Embryonic facial prominence (tissue), 1 donor: ENCODE data around the gene EFS.

Experiments
- DNase-seq: peaks from one replicate; pipeline ENCODE4 v3.0.0-alpha.2; 2016; ENCODE audit errors: extremely low spot score

The EFS gene

DNA sequence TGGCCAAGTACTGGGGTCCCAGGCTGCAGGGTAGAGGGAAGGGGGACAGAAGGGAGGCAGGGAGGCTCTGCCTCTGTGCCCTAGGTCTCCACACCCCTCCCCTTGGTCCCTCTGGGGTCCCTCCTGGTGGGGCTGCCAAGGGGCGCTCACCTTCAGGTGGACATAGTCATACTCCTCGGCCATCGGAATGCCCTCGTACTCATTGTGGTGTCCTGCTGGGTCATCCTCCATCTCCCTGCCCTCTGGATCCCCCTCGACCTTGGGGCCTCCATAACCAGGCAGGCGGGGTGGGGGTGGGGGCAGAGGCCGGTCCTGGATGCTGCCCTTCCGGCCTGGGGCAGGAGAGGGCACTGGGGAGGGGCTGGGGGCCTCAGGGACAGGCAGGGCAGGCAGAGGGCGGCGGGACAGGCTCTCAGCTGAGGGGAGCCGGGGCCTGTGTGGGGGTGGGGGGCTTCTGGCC, 5.8 kb downstream of the EFS start:
- DNase-seq = no peak

- no peak for DNase-seq
Measured at GRCh38 chr14:23358553-23359166, 6.3 kb downstream of the EFS start.

DNA sequence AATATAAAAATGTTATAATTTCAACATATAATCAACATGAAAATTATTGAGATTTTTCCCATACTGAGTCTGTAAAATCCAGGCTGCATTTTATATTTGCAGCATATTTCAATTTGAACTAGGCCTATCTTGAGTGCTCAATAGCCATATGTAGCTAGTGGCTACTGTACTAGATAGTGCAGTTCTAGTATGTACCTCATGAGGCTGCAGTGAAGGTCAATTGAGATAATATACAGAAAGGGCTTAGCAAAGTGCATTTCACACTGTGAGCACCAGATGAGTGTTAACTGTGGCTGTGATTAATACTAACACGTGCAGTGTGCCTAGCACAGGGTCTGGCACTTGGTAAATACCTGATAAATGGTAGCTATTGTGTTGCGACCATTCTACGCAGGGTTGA, 6.9 kb downstream of the EFS start:
- no peak for DNase-seq

DNA sequence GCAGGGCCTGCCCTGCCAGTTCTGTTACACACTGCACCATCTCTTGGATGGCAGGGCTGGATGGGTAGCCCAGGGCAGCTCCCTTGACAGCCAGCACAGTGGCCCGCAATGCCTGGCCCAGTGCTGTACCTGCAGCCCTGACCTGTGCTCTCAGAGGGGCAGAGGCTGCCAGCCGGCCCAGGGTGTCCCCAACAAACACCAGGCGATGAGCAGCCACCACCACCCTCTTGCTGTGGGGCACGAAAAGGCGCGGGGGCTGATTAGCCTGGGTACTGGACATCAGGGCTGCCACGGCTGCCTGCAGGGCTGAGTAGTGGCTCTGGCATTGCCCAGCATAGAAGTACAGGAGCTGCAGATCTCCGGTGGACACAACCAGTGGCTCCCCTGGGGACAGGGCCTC, 7.7 kb downstream of the EFS start:
- no peak for DNase-seq

- no peak for DNase-seq
Measured at GRCh38 chr14:23356662-23357061, 8.3 kb downstream of the EFS start.

DNA sequence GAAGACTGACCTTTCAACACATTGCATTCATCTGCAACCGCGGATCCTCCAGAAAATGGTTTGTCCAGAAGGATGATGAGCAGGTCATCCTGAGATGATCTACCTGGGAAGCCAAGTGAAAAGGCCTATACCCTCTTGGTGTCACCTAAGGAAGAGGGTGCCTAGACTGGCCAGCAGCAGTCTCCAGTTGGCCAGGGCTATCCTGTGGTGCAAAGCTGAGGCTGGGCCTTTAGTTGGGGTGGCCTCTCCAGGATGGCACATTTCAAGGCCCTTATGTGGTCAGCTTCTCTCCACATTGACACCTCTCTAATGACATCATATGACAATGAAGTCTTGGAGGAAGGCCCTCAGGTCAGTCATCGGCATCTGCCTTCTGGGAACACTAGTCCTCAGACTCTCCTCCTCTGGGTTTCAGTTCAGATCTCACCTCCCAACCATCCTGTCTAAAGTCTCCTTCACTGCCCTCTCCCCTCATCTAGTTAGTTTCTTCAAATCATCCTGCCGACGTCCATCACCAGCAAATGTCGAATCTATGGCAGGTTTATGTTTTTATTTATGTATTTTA, 9.0 kb downstream of the EFS start:
- no peak for DNase-seq

DNA sequence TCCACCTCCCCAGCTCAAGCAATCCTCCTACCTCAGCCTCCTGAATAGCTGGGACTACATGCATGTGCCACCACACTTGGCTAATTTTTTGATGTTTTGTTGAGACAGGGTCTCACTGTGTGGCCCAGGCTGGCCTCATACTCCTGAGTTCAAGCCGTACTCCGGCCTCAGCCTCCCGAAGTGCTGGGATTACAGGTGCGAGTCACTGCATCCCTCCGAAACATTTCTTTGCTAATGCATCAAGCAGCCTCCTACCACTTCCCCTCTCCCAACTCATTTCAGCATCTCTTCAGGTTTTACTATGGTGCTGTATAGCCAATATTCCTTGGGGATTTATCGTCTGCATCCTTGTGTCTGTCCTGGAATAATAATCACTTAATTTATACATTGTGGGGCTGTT, 10.0 kb downstream of the EFS start:
- DNase-seq = no peak

- no peak for DNase-seq
Measured at GRCh38 chr14:23353433-23353780, 11.6 kb downstream of the EFS start.

- DNase-seq = peak; percentile 90
Measured at GRCh38 chr14:23352506-23353432, 12.2 kb downstream of the EFS start, which contains the start of gene SLC22A17. TSS of gene SLC22A17 (minus strand) at chr14:23352887.

DNA sequence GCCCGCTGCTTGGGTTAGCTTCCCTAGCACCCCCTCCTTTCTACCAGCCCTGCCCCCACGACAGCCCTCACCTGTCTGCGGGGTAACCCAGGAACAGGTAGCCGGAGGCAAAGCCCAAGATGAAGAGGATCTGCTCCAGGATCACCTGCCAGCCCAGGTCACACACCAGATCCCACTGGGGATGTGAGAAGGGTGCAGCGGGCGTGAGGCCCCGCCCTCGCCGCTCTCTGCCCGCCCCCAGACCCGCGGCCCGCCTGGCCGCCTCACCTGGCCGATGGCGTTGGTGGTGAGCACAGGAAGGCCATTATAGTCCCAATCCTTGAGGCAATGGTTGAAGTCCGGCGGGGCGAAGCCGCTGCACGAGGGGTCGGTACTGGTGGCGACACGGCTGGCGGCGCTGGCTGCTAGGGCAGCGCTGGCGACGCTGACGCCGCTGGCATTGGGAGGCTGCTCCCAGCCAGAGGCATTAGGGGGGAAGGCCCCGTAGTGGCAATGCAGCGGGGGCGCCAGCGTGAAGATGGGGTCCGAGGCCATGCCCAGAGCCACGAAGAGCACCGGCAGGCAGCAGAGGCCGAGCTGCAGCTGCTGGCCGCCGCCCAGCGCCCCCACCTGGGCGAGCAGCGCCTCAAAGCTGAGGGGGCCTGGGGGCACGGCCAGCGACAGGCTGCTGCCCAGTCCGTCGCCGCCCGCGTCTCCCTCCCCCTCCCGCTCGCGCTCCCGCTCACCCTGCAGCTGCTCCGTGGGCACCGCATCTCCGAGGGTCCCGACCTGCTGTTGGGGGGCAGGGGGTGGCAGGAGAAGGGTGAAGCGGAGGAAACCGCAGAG, 13.1 kb downstream of the EFS start:
- no peak for DNase-seq

GRCh38 chr14:23349156-23349845, 15.7 kb downstream of the EFS start:
- no peak for DNase-seq

DNA sequence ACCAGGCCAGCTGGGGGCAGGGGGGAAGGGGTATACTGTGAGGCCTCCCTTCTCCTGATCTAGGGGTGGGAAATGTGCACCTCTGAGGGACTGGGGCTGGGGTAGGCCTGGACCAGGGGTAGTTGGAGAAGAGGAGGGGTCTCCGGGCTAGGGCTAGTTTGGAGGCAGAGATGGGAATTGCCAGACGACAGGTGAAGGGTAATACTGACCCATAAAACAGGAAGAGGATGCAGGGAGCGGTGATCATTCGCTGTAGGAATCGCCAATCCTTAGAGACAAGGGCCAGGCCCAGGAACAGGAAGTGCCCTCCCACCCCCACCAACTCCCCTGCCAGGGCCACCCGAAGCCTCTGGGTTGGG, 16.7 kb downstream of the EFS start:
- no peak for DNase-seq

GRCh38 chr14:23347406-23348296, 17.3 kb downstream of the EFS start:
- no peak for DNase-seq

- no peak for DNase-seq
Measured at GRCh38 chr14:23346693-23347405, 18.1 kb downstream of the EFS start.

DNA sequence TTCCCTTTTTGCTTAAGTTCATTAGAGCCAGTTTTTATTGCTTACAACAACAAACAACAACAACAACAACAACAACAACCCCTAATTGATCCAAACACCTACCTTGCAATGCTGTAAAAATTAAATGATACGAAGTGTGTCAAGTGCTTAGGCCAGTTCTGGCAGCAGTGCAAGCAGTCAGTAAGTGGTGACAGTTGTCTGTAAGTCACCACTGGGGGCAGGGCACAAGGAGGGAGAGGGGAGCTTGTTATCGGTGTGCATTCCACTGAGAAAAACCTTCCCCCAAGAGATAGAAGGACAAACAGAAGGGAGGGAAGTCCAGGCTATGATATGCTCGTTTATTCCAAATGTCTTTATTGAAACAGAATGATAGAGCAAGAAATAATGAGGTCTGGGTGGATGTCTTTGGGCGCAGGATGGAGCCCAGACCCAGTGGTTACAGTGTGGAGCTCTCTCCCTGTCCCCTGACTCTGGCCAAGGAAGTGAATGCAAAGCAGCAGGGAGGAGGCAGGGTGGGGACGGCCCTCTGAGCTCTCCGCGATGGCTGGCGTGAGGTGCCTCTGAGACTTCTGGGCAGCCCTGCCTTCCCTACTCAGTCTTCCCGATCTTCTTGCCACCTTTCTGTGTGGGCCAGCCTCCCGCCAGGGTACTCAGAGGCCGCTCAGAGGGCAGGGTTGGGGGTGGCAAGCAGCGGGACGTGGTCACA, 18.8 kb downstream of the EFS start:
- no peak for DNase-seq

GRCh38 chr14:23344481-23344880, 20.5 kb downstream of the EFS start:
- DNase-seq = no peak

DNA sequence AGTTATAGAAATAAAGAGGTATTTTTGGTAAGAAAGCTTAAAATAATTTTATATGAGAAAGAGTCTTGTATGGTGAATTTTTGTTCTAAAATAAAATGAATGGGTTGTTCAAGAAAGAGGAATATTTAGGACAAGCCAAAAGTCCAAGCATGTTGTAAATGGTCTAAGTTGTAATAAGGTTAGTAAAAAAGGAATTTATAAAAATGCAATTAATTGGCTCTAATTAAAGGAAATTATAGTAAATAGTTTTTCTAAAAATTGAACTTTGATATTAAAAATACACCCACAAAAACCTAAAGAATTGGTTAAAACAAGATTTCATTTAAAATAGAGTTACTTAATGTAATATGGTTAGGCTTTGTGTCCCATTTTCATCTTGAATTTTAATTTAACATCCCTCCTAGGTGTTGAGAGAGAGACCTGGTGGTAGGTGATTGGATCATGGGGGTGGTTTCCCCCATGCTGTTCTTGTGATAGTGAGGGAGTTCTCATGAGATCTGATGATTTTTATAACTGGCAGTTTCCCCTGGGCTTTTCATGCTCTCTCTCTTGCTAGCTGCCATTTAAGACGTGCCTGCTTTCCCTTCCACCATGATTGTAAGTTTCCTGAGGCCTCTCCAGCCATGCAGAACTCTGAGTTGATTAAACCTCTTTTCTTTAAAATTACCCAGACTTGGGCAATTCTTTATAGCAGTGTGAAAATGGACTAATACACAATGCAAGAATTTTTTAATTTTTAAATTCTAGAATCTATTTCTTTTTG, 25.3 kb downstream of the EFS start:
- no peak for DNase-seq

DNA sequence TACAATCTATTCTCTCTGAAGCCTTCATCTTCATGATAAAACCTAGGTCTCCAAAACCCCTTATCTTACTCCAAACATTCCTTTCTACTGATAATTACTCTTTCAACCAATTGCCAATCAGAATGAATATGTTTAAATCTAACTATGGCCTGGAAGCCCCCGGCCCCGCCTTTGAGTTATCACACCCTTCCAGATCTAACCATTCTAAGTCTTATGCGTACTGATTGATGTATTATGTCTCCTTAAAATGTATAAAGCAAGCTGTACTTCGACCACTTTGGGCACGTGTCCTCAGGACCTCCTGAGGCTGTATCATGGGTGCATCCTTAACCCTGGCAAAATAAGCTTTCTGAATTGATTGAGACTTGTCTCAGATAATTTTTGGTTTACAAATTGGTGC, 29.3 kb downstream of the EFS start:
- no peak for DNase-seq
